HepG2 (cell line): Measurements from ENCODE around the gene KHK. TPM values are rescaled to one million over a fixed set of nuclear protein-coding genes. Genes with fewer than 3 reads are reported as not detected.

Experiments used
- ATAD3A ChIP-seq: sonication (generic); formaldehyde crosslinking; IDR thresholded peaks from 2 replicates; pipeline ENCODE4 v1.4.0; 2020; ENCODE audit warnings: missing genetic modification reagents
- ATF1 ChIP-seq: IDR thresholded peaks from 2 replicates; pipeline ENCODE4 v1.6.1; 2016; ENCODE audit warnings: mild to moderate bottlenecking, control low read depth
- ETV6 ChIP-seq: sonication (generic); formaldehyde crosslinking; conservative IDR thresholded peaks from 2 replicates; pipeline ENCODE4 v1.4.0; 2020; ENCODE audit warnings: missing genetic modification reagents
- NCOA5 ChIP-seq: sonication (generic); formaldehyde crosslinking; IDR thresholded peaks from 2 replicates; pipeline ENCODE4 v1.4.0; 2020; ENCODE audit warnings: missing genetic modification reagents
- PAX8 ChIP-seq: sonication (generic); formaldehyde crosslinking; IDR thresholded peaks from 2 replicates; pipeline ENCODE4 v1.8.0; 2022; ENCODE audit warnings: mild to moderate bottlenecking, missing genetic modification reagents, borderline replicate concordance
- PHF8 ChIP-seq: sonication (generic); formaldehyde crosslinking; IDR thresholded peaks from 2 replicates; pipeline ENCODE4 v1.5.0; 2020; ENCODE audit warnings: missing genetic modification reagents
- TOE1 ChIP-seq: sonication (generic); formaldehyde crosslinking; IDR thresholded peaks from 2 replicates; pipeline ENCODE4 v1.4.0; 2020; ENCODE audit warnings: mild to moderate bottlenecking, missing genetic modification reagents
- TOPORS ChIP-seq: sonication (generic); formaldehyde crosslinking; IDR thresholded peaks from 2 replicates; pipeline ENCODE4 v1.8.0; 2023; ENCODE audit warnings: mild to moderate bottlenecking, missing genetic modification reagents
- ZNF205 ChIP-seq: IDR thresholded peaks from 2 replicates; pipeline ENCODE4 v1.6.1; 2018; ENCODE audit warnings: missing biosample characterization, missing genetic modification reagents
- ZNF775 ChIP-seq: sonication (generic); formaldehyde crosslinking; IDR thresholded peaks from 2 replicates; pipeline ENCODE4 v1.4.0; 2020; ENCODE audit warnings: missing genetic modification reagents, mild to moderate bottlenecking, moderate library complexity, borderline replicate concordance
- ZNF777 ChIP-seq: sonication (generic); formaldehyde crosslinking; IDR thresholded peaks from 2 replicates; pipeline ENCODE4 v1.4.0; 2020; ENCODE audit warnings: missing genetic modification reagents
- ZNF780A ChIP-seq: sonication (generic); formaldehyde crosslinking; IDR thresholded peaks from 2 replicates; pipeline ENCODE4 v1.8.0; 2022; ENCODE audit warnings: mild to moderate bottlenecking, missing genetic modification reagents, moderate library complexity
- polyA plus RNA-seq, 8 experiments: library from polyadenylated mRNA; depleted of rRNA in 3 of 8; stranded (reverse) in 7 of 8; unstranded in 1 of 8; fragments of >200 nt; fragmentation: Illumina TruSeq in 4 of 8; extraction: Trizol in 4 of 8; gene quantifications; 2 replicates each; pipeline versions ENCODE4 v1.2.1 to v1.2.3, GENCODE V29; 2011 to 2016; ENCODE audit warnings: low read depth in 4 of 8, missing spikeins in 1 of 8, mixed read lengths in 1 of 8; ENCODE audit not compliant: insufficient read depth in 1 of 8
- total RNA-seq, 5 experiments: library from RNA; depleted of rRNA; stranded (reverse); fragments of >200 nt; fragmentation: Illumina TruSeq; extraction: Trizol; gene quantifications; 2 replicates each; pipeline ENCODE4 v1.2.3, GENCODE V29; 2016; ENCODE audit warnings: low read depth in 1 of 5
- TF ChIP-seq, protein P1 (sequence below): sonication (generic); formaldehyde crosslinking; IDR thresholded peaks from one replicate; pipeline ENCODE4 v1.5.1; 2020; ENCODE audit warnings: mild to moderate bottlenecking, missing genetic modification reagents; ENCODE audit errors: not compliant biosample characterization
- TF ChIP-seq, protein P2 (sequence below): sonication (generic); formaldehyde crosslinking; conservative IDR thresholded peaks from 2 replicates; pipeline ENCODE4 v1.5.0; 2020; ENCODE audit warnings: missing genetic modification reagents
- TF ChIP-seq, protein P3 (sequence below): sonication (generic); formaldehyde crosslinking; IDR thresholded peaks from 2 replicates; pipeline ENCODE4 v1.5.0; 2020; ENCODE audit warnings: mild to moderate bottlenecking, missing genetic modification reagents, borderline replicate concordance
- TF ChIP-seq, protein P4 (sequence below): sonication (generic); formaldehyde crosslinking; conservative IDR thresholded peaks from 2 replicates; pipeline ENCODE4 v1.4.0; 2020; ENCODE audit warnings: missing genetic modification reagents

Gene KHK
- total and polyA plus RNA-seq, 2 of the 13 experiments (the other 11 are each of a cell fraction or from before 2014, with no cell fraction given) = 40.9 to 99.2 TPM

DNA sequence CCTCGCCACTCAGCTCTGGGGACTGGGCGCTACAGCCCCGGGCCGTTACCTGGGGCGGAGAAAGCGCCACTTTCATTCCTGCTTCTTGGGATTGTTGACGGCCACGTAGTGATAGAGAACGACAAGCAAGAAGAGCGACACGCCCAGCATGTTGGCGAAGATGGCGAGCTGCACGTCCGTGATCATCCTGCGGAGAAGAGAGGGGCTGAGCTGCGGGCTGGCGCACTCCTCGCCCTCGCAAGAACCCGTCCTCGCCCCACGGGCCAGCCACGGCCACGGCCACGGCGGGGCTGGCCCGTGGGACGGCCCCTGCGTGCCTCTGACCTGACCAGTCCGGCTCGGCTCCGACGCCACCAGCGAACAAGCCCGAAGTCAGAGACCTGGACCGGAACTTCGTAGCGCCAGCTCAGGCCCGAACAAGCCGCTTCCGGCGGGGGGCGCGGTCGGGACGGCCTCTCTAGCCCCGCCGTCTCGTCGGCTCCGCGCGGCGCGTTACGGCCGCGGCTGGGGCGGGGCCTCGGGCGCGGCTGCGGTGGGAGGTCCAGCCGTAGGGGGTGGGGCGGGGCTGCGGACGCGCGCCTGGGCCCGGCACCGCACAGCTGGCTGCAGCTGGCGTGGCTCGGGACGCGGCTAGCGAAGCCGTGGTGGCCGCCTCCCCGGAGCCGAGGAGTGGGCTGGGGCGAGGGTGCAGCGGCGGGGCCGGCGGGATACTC is 15.1 kb upstream of the KHK start, which contains the start of gene OST4 (continued):
- TF ChIP-seq, protein P1, sequence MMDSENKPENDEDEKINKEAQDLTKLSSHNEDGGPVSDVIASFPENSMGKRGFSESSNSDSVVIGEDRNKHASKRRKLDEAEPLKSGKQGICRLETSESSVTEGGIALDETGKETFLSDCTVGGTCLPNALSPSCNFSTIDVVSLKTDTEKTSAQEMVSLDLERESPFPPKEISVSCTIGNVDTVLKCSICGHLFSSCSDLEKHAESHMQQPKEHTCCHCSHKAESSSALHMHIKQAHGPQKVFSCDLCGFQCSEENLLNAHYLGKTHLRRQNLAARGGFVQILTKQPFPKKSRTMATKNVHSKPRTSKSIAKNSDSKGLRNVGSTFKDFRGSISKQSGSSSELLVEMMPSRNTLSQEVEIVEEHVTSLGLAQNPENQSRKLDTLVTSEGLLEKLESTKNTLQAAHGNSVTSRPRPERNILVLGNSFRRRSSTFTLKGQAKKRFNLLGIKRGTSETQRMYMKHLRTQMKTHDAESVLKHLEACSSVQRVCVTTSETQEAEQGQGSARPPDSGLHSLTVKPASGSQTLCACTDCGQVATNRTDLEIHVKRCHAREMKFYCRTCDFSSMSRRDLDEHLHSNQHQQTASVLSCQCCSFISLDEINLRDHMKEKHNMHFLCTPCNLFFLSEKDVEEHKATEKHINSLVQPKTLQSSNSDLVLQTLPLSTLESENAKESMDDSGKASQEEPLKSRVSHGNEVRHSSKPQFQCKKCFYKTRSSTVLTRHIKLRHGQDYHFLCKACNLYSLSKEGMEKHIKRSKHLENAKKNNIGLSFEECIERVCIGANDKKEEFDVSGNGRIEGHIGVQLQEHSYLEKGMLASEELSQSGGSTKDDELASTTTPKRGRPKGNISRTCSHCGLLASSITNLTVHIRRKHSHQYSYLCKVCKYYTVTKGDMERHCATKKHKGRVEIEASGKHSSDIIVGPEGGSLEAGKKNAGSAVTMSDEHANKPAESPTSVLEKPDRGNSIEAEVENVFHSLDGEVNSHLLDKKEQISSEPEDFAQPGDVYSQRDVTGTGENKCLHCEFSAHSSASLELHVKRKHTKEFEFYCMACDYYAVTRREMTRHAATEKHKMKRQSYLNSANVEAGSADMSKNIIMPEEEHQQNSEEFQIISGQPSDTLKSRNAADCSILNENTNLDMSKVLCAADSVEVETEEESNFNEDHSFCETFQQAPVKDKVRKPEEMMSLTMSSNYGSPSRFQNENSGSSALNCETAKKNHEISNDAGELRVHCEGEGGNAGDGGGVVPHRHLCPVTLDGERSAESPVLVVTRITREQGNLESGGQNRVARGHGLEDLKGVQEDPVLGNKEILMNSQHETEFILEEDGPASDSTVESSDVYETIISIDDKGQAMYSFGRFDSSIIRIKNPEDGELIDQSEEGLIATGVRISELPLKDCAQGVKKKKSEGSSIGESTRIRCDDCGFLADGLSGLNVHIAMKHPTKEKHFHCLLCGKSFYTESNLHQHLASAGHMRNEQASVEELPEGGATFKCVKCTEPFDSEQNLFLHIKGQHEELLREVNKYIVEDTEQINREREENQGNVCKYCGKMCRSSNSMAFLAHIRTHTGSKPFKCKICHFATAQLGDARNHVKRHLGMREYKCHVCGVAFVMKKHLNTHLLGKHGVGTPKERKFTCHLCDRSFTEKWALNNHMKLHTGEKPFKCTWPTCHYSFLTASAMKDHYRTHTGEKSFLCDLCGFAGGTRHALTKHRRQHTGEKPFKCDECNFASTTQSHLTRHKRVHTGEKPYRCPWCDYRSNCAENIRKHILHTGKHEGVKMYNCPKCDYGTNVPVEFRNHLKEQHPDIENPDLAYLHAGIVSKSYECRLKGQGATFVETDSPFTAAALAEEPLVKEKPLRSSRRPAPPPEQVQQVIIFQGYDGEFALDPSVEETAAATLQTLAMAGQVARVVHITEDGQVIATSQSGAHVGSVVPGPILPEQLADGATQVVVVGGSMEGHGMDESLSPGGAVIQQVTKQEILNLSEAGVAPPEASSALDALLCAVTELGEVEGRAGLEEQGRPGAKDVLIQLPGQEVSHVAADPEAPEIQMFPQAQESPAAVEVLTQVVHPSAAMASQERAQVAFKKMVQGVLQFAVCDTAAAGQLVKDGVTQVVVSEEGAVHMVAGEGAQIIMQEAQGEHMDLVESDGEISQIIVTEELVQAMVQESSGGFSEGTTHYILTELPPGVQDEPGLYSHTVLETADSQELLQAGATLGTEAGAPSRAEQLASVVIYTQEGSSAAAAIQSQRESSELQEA (CRISPR knock-in tag) = peak; percentile 47
- TF ChIP-seq, protein P2, sequence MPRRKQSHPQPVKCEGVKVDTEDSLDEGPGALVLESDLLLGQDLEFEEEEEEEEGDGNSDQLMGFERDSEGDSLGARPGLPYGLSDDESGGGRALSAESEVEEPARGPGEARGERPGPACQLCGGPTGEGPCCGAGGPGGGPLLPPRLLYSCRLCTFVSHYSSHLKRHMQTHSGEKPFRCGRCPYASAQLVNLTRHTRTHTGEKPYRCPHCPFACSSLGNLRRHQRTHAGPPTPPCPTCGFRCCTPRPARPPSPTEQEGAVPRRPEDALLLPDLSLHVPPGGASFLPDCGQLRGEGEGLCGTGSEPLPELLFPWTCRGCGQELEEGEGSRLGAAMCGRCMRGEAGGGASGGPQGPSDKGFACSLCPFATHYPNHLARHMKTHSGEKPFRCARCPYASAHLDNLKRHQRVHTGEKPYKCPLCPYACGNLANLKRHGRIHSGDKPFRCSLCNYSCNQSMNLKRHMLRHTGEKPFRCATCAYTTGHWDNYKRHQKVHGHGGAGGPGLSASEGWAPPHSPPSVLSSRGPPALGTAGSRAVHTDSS (CRISPR knock-in tag) = no peak
- TF ChIP-seq, protein P3, sequence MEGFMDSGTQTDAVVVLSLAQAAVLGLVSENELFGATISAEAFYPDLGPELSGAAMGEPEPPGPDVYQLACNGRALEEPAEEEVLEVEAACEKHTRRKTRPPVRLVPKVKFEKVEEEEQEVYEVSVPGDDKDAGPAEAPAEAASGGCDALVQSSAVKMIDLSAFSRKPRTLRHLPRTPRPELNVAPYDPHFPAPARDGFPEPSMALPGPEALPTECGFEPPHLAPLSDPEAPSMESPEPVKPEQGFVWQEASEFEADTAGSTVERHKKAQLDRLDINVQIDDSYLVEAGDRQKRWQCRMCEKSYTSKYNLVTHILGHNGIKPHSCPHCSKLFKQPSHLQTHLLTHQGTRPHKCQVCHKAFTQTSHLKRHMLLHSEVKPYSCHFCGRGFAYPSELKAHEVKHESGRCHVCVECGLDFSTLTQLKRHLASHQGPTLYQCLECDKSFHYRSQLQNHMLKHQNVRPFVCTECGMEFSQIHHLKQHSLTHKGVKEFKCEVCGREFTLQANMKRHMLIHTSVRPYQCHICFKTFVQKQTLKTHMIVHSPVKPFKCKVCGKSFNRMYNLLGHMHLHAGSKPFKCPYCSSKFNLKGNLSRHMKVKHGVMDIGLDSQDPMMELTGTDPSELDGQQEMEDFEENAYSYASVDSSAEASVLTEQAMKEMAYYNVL (CRISPR knock-in tag) = 0 out of 2 replicates have a peak, but pooled peaks have one; percentile 4
- TF ChIP-seq PHF8 (CRISPR knock-in tag) (peak; percentile 94), ZNF775 (CRISPR knock-in tag) (no peak), PAX8 (CRISPR knock-in tag) (no peak), ATAD3A (CRISPR knock-in tag) (no peak), ZNF205 (CRISPR knock-in tag) (peak; percentile 40; the same call in 1 of the 2 replicates), ZNF777 (CRISPR knock-in tag) (peak; percentile 57; the same call in 1 of the 2 replicates), ZNF780A (CRISPR knock-in tag) (no peak), TOPORS (CRISPR knock-in tag) (no peak), ATF1 (no peak), NCOA5 (CRISPR knock-in tag) (no peak), ETV6 (CRISPR knock-in tag) (0 out of 2 replicates have a peak, but pooled peaks have one; percentile 35), TOE1 (no peak)
- TF ChIP-seq, protein P4, sequence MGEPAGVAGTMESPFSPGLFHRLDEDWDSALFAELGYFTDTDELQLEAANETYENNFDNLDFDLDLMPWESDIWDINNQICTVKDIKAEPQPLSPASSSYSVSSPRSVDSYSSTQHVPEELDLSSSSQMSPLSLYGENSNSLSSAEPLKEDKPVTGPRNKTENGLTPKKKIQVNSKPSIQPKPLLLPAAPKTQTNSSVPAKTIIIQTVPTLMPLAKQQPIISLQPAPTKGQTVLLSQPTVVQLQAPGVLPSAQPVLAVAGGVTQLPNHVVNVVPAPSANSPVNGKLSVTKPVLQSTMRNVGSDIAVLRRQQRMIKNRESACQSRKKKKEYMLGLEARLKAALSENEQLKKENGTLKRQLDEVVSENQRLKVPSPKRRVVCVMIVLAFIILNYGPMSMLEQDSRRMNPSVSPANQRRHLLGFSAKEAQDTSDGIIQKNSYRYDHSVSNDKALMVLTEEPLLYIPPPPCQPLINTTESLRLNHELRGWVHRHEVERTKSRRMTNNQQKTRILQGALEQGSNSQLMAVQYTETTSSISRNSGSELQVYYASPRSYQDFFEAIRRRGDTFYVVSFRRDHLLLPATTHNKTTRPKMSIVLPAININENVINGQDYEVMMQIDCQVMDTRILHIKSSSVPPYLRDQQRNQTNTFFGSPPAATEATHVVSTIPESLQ (CRISPR knock-in tag) = no peak; the same call in 1 of the 2 replicates
